HEK293T (cell line): ENCODE measurements around the gene BRCA2.

Source experiments
- CTCF ChIA-PET: fragments of 350-600 bp; formaldehyde crosslinking; extraction: SDS; loops from one replicate; lab custom pipeline; 2021; ENCODE audit warnings: antibody characterized with exemption, inconsistent platforms; lab: Yijun Ruan, JAX
- POLR2A ChIA-PET: fragments of 350-600 bp; formaldehyde crosslinking; extraction: SDS; loops from one replicate; lab custom pipeline; 2020; ENCODE audit warnings: antibody characterized with exemption, inconsistent platforms; lab: Yijun Ruan, JAX
- DNase-seq: peaks from one replicate; pipeline ENCODE4 v3.0.0; 2012; ENCODE audit warnings: mixed read lengths; ENCODE audit errors: extremely low spot score
- ARNT ChIP-seq: fragments of 450-650 bp; IDR thresholded peaks from 2 replicates; pipeline ENCODE4 v1.6.1; 2017; ENCODE audit warnings: mild to moderate bottlenecking
- BHLHE40 ChIP-seq: fragments of 450-650 bp; IDR thresholded peaks from 2 replicates; pipeline ENCODE4 v1.6.1; 2016; ENCODE audit warnings: mild to moderate bottlenecking, moderate library complexity, borderline replicate concordance
- CTBP1 ChIP-seq: fragments of 450-650 bp; IDR thresholded peaks from 2 replicates; pipeline ENCODE4 v1.6.1; 2016; ENCODE audit warnings: borderline replicate concordance
- ELF4 ChIP-seq: fragments of 450-650 bp; IDR thresholded peaks from 2 replicates; pipeline ENCODE4 v1.6.1; 2017; ENCODE audit warnings: antibody characterized with exemption
- FOXA1 ChIP-seq: fragments of 450-650 bp; IDR thresholded peaks from 2 replicates; pipeline ENCODE4 v1.6.1; 2016; ENCODE audit warnings: mild to moderate bottlenecking
- FOXK2 ChIP-seq: fragments of 450-650 bp; IDR thresholded peaks from 2 replicates; pipeline ENCODE4 v1.6.1; 2016; ENCODE audit warnings: mild to moderate bottlenecking
- FOXM1 ChIP-seq: fragments of 450-650 bp; IDR thresholded peaks from 2 replicates; pipeline ENCODE4 v1.6.1; 2017; ENCODE audit warnings: mild to moderate bottlenecking, borderline replicate concordance
- HDGF ChIP-seq: fragments of 450-650 bp; IDR thresholded peaks from 2 replicates; pipeline ENCODE4 v1.6.1; 2017; ENCODE audit warnings: antibody characterized with exemption, borderline replicate concordance
- L3MBTL2 ChIP-seq: fragments of 450-650 bp; conservative IDR thresholded peaks from 2 replicates; pipeline ENCODE4 v1.6.1; 2016; ENCODE audit warnings: mild to moderate bottlenecking
- LEF1 ChIP-seq: fragments of 450-650 bp; IDR thresholded peaks from 2 replicates; pipeline ENCODE4 v1.6.1; 2017; ENCODE audit warnings: mild to moderate bottlenecking, borderline replicate concordance
- NFRKB ChIP-seq: fragments of 450-650 bp; IDR thresholded peaks from 2 replicates; pipeline ENCODE4 v1.6.1; 2016; ENCODE audit warnings: mild to moderate bottlenecking, moderate library complexity
- PKNOX1 ChIP-seq: fragments of 450-650 bp; IDR thresholded peaks from 2 replicates; pipeline ENCODE4 v1.6.1; 2016
- SP1 ChIP-seq: fragments of 450-650 bp; IDR thresholded peaks from 2 replicates; pipeline ENCODE4 v1.6.1; 2017
- SUZ12 ChIP-seq: fragments of 450-650 bp; IDR thresholded peaks from 2 replicates; pipeline ENCODE4 v1.6.1; 2016; ENCODE audit warnings: mild to moderate bottlenecking
- TARDBP ChIP-seq: fragments of 450-650 bp; IDR thresholded peaks from 2 replicates; pipeline ENCODE4 v1.6.1; 2016
- ZNF384 ChIP-seq: fragments of 450-650 bp; IDR thresholded peaks from 2 replicates; pipeline ENCODE4 v1.6.1; 2016

BRCA2 gene

GRCh38 chr13:32298695-32299094 lies 16.6 kb upstream of the BRCA2 start:
- ChIA-PET CTCF (no interaction called here), POLR2A (no interaction called here)
- TF ChIP-seq FOXA1: no peak
- no peak for TF ChIP-seq TARDBP
- TF ChIP-seq FOXK2: no peak
- no peak for TF ChIP-seq SP1
- no peak for TF ChIP-seq ELF4
- DNase-seq: no peak

- POLR2A ChIA-PET: interaction anchor here (3.0 kb wide), 1 partner anchor 15 kb away, joined by 9 read pairs; the partner anchor contains the start of genes BRCA2 and ZAR1L
- TF ChIP-seq FOXK2: no peak
- no peak for TF ChIP-seq BHLHE40
- TF ChIP-seq SUZ12: no peak
- CTCF ChIA-PET: no interaction called here
- no peak for DNase-seq
Measured at GRCh38 chr13:32299893-32300292, 15.4 kb upstream of the BRCA2 start.

GRCh38 chr13:32300406-32300805 lies 14.9 kb upstream of the BRCA2 start:
- TF ChIP-seq CTBP1 (no peak), FOXM1 (no peak), ARNT (no peak), SP1 (no peak), TARDBP (no peak), ELF4 (no peak), ZNF384 (no peak), L3MBTL2 (no peak), BHLHE40 (no peak), FOXK2 (no peak), LEF1 (no peak), HDGF (no peak), FOXA1 (no peak), SUZ12 (no peak)
- POLR2A ChIA-PET: interaction anchor here (3.0 kb wide), 1 partner anchor 15 kb away, joined by 9 read pairs; the partner anchor contains the start of genes BRCA2 and ZAR1L
- no peak for DNase-seq
- CTCF ChIA-PET: no interaction called here

GRCh38 chr13:32300920-32301319 lies 14.4 kb upstream of the BRCA2 start:
- TF ChIP-seq NFRKB (no peak), ELF4 (no peak), LEF1 (no peak), FOXK2 (no peak), FOXM1 (no peak), SP1 (no peak), ZNF384 (no peak), ARNT (no peak), SUZ12 (no peak), L3MBTL2 (no peak), HDGF (no peak), TARDBP (no peak), BHLHE40 (no peak)
- CTCF ChIA-PET: no interaction called here

GRCh38 chr13:32302461-32302860 lies 12.8 kb upstream of the BRCA2 start:
- CTCF ChIA-PET: no interaction called here
- POLR2A ChIA-PET: interaction anchor here (3.0 kb wide), 1 partner anchor 13 kb away, joined by 9 read pairs; the partner anchor contains the start of genes BRCA2 and ZAR1L

More at GRCh38 chr13:32300920-32301319, 14.4 kb upstream of the BRCA2 start:
- DNase-seq: no peak
- POLR2A ChIA-PET: interaction anchor here (3.0 kb wide), 1 partner anchor 14 kb away, joined by 9 read pairs; the partner anchor contains the start of genes BRCA2 and ZAR1L

GRCh38 chr13:32305646-32306045 lies 9.7 kb upstream of the BRCA2 start:
- no peak for DNase-seq
- ChIA-PET POLR2A (interaction anchor here (2.0 kb wide), 1 partner anchor 10 kb away, joined by 12 read pairs; the partner anchor contains the start of genes BRCA2 and ZAR1L), CTCF (interaction anchor here (0.8 kb wide), 1 partner anchor 59 kb away, joined by 3 read pairs; no protein-coding TSS in a partner anchor)
- TF ChIP-seq FOXK2 (no peak), ARNT (no peak), ZNF384 (no peak), PKNOX1 (no peak), SP1 (no peak), NFRKB (no peak), BHLHE40 (no peak), CTBP1 (no peak), LEF1 (no peak), FOXA1 (no peak), FOXM1 (no peak), HDGF (no peak), ELF4 (no peak), L3MBTL2 (no peak), TARDBP (no peak), SUZ12 (no peak)

More at GRCh38 chr13:32302461-32302860, 12.8 kb upstream of the BRCA2 start:
- TF ChIP-seq PKNOX1 (no peak), CTBP1 (no peak), L3MBTL2 (no peak), ELF4 (no peak)
- no peak for DNase-seq
